Activated T-cell treated with anti-CD3 and anti-CD28 coated beads, Interleukin-2, amount 50 U/mL, for 24 hours (primary cell): ENCODE data around the gene HHATL.

Source experiments
- DNase-seq: peaks from one replicate; pipeline ENCODE4 v3.0.0-alpha.2; 2020
- H3K27ac Mint-ChIP-seq: 2 replicates; pipeline ENCODE4 v1.8.0; 2020; ENCODE audit warnings: mild to moderate bottlenecking, mixed read lengths
- H3K27me3 Mint-ChIP-seq: 2 replicates; pipeline ENCODE4 v1.8.0; 2020; ENCODE audit warnings: mixed read lengths
- H3K36me3 Mint-ChIP-seq: 2 replicates; pipeline ENCODE4 v1.8.0; 2020; ENCODE audit warnings: low read depth, mixed read lengths
- H3K4me1 Mint-ChIP-seq: 2 replicates; pipeline ENCODE4 v1.8.0; 2020; ENCODE audit warnings: low read depth, mixed read lengths
- H3K4me3 Mint-ChIP-seq: 2 replicates; pipeline ENCODE4 v1.8.0; 2020; ENCODE audit warnings: mild to moderate bottlenecking, moderate library complexity, mixed read lengths
- H3K9me3 Mint-ChIP-seq: 2 replicates; pipeline ENCODE4 v1.8.0; 2020; ENCODE audit warnings: mixed read lengths

The HHATL gene

DNA sequence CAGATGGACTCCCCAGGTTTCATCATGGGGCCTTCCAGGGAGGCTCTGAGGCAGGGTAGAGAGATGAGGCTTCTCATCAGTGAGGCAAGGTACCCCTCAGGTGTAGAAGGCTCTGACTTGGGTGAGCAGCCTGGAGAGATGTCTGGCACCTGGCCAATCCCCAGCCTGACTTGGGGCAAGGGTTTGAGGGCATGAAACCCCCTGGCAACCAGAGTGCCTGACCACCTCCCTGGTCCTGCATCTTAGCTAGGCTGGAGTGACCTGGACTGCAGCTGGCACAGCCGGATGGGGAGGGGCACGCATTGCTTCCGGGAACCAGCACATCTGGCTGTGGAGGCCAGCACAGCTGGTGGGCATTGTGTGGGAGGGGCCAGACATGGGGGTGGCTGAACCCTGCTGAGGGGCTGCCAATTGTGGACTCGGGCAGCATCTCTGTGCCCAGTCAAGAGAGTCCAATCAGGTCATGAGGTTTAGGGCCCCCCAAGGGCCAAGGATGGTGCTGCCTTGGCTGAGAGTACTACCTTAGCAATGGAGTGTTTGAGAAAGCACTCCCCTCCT is 47.2 kb downstream of the HHATL start:
- H3K4me3 Mint-ChIP-seq = peak overlapping the region; percentile 31
- no peaks in the 10 kb centered on the region for H3K36me3 Mint-ChIP-seq
- H3K9me3 Mint-ChIP-seq = no peaks in the 10 kb centered on the region
- peaks cover 16% of the 10 kb centered on the region for H3K4me1 Mint-ChIP-seq
- peak; percentile 44 for DNase-seq
- peaks cover 3% of the 10 kb centered on the region for H3K27me3 Mint-ChIP-seq
- no peak overlapping the region for H3K27ac Mint-ChIP-seq

- H3K27me3 Mint-ChIP-seq = peaks cover 3% of the 10 kb centered on the region
- H3K36me3 Mint-ChIP-seq = peaks cover 2% of the 10 kb centered on the region
- peak; percentile 40 for DNase-seq
- H3K27ac Mint-ChIP-seq = no peak overlapping the region
- H3K9me3 Mint-ChIP-seq = no peaks in the 10 kb centered on the region
- H3K4me3 Mint-ChIP-seq = peak overlapping the region; percentile 31
- H3K4me1 Mint-ChIP-seq = peaks cover 16% of the 10 kb centered on the region
Measured at GRCh38 chr3:42654331-42655201, 48.0 kb downstream of the HHATL start.

- DNase-seq = peak; percentile 40
Measured at GRCh38 chr3:42653560-42654330, 48.9 kb downstream of the HHATL start, which contains the start of gene ZBTB47. Gene ZBTB47 (plus strand): TSS chr3:42653697. CDS start chr3:42658356, 4,659 bp downstream.

GRCh38 chr3:42653303-42653559 is 49.4 kb downstream of the HHATL start:
- peak overlapping the region; percentile 66 for H3K27ac Mint-ChIP-seq
- no peaks in the 10 kb centered on the region for H3K9me3 Mint-ChIP-seq
- peaks cover 3% of the 10 kb centered on the region for H3K27me3 Mint-ChIP-seq
- peaks cover 14% of the 10 kb centered on the region for H3K36me3 Mint-ChIP-seq
- no peak for DNase-seq
- H3K4me1 Mint-ChIP-seq = peaks cover 16% of the 10 kb centered on the region
- H3K4me3 Mint-ChIP-seq = peak overlapping the region; percentile 74

More at GRCh38 chr3:42653560-42654330, 48.9 kb downstream of the HHATL start, which contains the start of gene ZBTB47:
- Mint-ChIP-seq H3K4me1 (peaks cover 16% of the 10 kb centered on the region), H3K36me3 (peaks cover 10% of the 10 kb centered on the region), H3K4me3 (peak within 1 kb of the TSS; percentile 74), H3K27me3 (peaks cover 3% of the 10 kb centered on the region), H3K27ac (peak within 1 kb of the TSS; percentile 80), H3K9me3 (no peaks in the 10 kb centered on the region)

- H3K4me3 Mint-ChIP-seq = peak overlapping the region; percentile 74
- no peaks in the 10 kb centered on the region for H3K9me3 Mint-ChIP-seq
- DNase-seq = no peak
- peaks cover 19% of the 10 kb centered on the region for H3K36me3 Mint-ChIP-seq
- H3K27ac Mint-ChIP-seq = peak overlapping the region; percentile 66
- H3K4me1 Mint-ChIP-seq = peaks cover 16% of the 10 kb centered on the region
- peaks cover 3% of the 10 kb centered on the region for H3K27me3 Mint-ChIP-seq
Measured at GRCh38 chr3:42652611-42653302, 49.8 kb downstream of the HHATL start.

- peaks cover 24% of the 10 kb centered on the region for H3K36me3 Mint-ChIP-seq
- no peak for DNase-seq
- peaks cover 3% of the 10 kb centered on the region for H3K27me3 Mint-ChIP-seq
- H3K27ac Mint-ChIP-seq = no peak overlapping the region
- peaks cover 16% of the 10 kb centered on the region for H3K4me1 Mint-ChIP-seq
- no peak overlapping the region for H3K4me3 Mint-ChIP-seq
- no peaks in the 10 kb centered on the region for H3K9me3 Mint-ChIP-seq
Measured at GRCh38 chr3:42652251-42652610, 50.4 kb downstream of the HHATL start.

DNA sequence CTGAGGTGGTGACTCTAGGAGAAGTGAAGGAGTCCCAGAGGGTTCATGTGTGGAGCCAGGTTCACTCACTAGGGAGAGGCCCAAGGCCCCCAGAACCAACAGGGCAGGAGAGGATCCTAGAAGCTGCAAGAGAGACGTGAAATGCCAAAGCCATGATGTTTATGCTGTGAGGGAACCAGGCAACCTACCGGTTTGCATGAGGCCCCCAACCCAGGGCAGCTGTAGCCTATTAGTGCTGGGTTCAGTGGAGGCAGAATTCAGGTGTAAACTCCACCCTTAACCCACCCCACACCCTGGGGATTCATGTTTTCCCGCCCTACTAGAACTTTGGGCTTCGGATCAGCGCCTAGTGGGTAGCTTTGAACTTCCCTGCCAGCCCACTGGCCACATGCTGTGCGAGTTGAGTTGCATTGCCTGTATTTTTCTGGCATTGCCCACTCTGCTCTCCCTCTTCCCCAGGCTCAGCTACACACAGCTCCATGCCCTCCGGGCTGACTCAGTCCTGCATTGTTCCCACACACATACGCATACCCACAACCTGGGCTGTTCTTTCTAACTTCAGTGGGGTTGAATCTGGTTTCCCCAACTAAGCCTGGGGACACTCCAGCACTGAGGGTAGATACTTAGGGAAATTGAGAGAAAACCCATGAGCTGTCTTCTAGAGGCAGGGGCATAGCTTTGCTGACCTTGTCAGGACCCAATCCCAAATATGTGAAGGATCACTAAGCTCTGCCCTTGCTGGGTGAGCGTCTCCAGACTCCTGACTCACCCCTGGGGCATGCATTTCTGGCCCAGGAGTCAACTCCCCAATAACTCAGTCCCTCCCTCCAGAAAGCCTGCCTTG is 51.1 kb downstream of the HHATL start:
- peaks cover 3% of the 10 kb centered on the region for H3K27me3 Mint-ChIP-seq
- H3K9me3 Mint-ChIP-seq = no peaks in the 10 kb centered on the region
- peaks cover 30% of the 10 kb centered on the region for H3K36me3 Mint-ChIP-seq
- H3K27ac Mint-ChIP-seq = no peak overlapping the region
- H3K4me1 Mint-ChIP-seq = peaks cover 20% of the 10 kb centered on the region
- no peak overlapping the region for H3K4me3 Mint-ChIP-seq
- DNase-seq = no peak

- H3K27ac Mint-ChIP-seq = peak overlapping the region; percentile 14
Measured at GRCh38 chr3:42649783-42650182, 52.8 kb downstream of the HHATL start.

DNA sequence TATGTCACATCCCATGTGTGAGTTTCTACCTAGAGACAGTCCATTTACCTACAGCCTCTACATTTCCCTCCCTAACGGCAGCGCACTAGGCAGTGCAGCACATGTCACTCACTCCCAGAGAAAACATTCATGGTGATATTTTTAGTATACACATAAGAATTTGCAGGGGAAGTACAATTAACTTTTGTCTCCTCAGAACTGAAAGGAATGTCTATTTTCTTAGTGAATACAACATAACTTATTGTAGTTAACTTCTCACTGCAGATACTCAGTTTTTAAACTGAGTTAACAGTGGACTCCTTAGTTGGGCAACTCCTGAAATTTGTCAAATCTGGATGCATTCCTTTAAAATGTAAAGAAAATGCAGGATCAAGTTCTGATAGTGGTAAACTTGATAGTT is 53.6 kb downstream of the HHATL start:
- no peaks in the 10 kb centered on the region for H3K9me3 Mint-ChIP-seq
- peak overlapping the region; percentile 48 for H3K27ac Mint-ChIP-seq
- H3K27me3 Mint-ChIP-seq = peaks cover 3% of the 10 kb centered on the region
- no peak for DNase-seq
- peaks cover 21% of the 10 kb centered on the region for H3K4me1 Mint-ChIP-seq
- no peak overlapping the region for H3K4me3 Mint-ChIP-seq
- H3K36me3 Mint-ChIP-seq = peaks cover 51% of the 10 kb centered on the region

More at GRCh38 chr3:42649783-42650182, 52.8 kb downstream of the HHATL start:
- Mint-ChIP-seq H3K4me1 (peaks cover 22% of the 10 kb centered on the region), H3K9me3 (no peaks in the 10 kb centered on the region), H3K27me3 (peaks cover 3% of the 10 kb centered on the region), H3K4me3 (no peak overlapping the region), H3K36me3 (peaks cover 46% of the 10 kb centered on the region)
- DNase-seq = no peak

DNA sequence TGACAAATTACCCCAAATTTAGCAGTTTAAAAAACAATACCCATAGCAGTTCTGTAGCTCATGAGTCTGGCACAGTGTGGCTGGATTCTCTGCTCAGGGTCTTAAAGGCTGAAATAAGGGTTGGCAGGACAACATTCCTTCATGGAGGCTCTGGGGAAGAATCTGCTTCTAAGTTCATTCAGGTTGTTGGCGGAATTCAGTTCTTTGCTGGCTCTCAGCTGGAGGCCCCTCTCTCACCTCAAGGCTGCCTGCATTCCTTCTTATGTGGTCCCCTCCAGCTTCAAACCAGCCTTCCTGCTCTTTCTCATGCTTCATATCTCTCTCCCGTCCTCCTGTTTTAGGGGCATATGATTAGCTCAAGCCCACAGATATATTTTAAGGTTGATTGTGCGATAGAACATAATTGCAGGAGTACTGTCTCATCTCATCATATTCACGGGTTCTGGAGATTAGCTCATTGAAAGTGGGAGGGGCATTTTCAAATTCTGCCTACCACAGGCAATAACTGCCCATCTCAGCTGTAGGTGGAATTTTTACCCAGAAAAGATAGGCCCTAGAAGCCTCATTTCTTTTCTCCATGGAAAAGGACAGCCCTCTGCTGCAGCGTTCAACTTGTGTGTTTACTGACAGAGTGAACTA is 54.7 kb downstream of the HHATL start:
- Mint-ChIP-seq H3K36me3 (peaks cover 62% of the 10 kb centered on the region), H3K4me3 (no peak overlapping the region), H3K9me3 (no peaks in the 10 kb centered on the region), H3K27me3 (no peaks in the 10 kb centered on the region), H3K4me1 (peaks cover 13% of the 10 kb centered on the region), H3K27ac (peak overlapping the region; percentile 8)
- no peak for DNase-seq
